ENCODE results near the gene PRKAR2A.

DNA sequence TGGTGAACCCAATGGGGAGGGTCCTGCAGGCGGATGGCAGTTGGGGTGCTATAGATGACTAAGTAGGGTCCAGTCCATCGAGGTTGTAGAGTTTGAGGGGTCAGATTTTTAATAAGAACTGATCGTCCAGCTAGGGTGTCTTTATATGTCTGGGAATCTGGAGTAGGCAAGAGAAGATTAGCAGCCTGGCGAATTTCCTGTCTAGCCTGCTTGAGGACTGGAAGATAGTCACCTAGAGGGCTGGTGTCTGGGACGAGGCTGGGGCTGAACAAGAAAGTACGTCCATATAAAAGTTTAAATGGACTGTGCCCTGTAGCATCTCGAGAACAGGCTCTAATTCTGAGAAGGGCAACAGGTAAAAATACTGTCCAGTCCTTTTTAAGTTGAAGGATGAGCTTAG lies 123.9 kb downstream of the PRKAR2A start:
- TF ChIP-seq, protein P1, sequence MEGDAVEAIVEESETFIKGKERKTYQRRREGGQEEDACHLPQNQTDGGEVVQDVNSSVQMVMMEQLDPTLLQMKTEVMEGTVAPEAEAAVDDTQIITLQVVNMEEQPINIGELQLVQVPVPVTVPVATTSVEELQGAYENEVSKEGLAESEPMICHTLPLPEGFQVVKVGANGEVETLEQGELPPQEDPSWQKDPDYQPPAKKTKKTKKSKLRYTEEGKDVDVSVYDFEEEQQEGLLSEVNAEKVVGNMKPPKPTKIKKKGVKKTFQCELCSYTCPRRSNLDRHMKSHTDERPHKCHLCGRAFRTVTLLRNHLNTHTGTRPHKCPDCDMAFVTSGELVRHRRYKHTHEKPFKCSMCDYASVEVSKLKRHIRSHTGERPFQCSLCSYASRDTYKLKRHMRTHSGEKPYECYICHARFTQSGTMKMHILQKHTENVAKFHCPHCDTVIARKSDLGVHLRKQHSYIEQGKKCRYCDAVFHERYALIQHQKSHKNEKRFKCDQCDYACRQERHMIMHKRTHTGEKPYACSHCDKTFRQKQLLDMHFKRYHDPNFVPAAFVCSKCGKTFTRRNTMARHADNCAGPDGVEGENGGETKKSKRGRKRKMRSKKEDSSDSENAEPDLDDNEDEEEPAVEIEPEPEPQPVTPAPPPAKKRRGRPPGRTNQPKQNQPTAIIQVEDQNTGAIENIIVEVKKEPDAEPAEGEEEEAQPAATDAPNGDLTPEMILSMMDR (conservative IDR thresholded peaks at IDR 0.05 in 1 of 2, IDR thresholded peaks at IDR 0.05 in 1 of 2; ENCODE audit: extremely low read depth in 1 of 2, insufficient read depth in 1 of 2, low read depth in 1 of 2, low read length in 2 of 2), result no peak
- TF ChIP-seq EZH2 (IDR thresholded peaks at IDR 0.05; ENCODE audit: borderline replicate concordance, low read length), result no peak

Data from mammary epithelial cell (primary cell).